NCI-H1092 treated with DMSO at 0.1 percent for 48 hours (cell line): Measurements from ENCODE around the gene LRFN2.

Experiments
- DNase-seq: peaks from one replicate; lab custom pipeline; 2025; lab: John Stamatoyannopoulos, UW

Gene LRFN2

DNA sequence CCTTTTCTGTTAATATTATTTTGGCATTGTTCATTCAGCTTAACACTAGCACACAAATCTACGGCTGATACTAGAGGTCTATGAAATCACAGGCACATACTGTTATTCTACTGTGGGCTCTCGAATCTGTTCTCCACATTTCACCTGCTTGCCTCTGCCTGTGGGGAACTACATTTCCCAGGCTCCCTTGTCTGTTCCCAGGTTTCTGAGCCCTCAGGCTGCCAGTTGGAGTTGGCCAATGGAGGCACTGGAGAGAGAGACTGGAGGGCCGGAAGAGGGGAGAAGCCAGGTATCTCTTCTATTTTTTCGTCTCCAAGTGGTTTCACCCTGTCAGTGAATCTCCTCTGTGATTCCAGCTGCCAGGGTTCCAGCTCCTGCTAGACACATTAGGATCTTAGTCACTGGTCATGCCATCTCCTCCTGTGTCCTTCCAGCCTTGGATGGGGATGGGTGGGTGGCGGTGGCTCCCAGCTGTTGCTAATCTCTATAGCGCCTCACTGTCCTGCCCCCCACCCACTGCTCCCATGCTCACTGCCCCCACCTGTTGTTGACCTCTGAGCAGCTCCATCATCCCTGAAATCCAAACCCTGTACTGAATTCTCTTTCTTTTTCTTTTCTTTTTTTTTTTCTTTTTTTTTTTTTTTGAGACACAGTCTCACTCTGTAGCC lies 188.2 kb downstream of the LRFN2 start:
- peak; percentile 14 for DNase-seq

DNA sequence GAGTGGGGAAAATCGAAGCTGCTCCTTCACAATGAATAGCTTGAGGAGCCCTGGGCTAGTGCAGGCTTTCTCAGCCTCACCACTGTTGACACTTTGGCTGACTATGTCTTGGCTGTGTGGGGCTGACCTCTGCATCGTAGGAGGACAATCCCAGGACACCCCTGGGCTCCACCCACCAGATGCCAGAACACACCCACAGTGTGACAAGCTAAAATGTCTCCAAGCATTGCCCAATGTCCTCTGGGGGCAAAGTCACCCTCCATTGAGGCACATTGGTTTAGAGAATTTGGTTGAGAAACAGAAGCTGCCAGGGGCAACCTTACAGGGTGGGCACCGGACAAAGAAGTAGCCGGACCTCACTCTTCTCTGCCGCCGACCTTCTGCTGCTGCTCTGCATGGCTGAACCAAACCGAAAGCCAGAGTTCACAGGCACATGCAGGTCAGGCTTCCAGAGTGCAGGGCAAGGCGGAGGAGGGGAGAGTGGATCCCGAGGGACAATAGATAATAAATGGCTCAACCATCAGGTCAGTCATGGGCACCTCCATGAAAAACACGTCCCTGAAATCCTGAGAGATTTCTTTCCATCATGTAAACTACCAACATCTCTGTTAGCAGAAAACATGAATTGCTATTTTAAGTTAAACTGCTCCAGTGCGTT lies 189.0 kb downstream of the LRFN2 start:
- no peak for DNase-seq

DNA sequence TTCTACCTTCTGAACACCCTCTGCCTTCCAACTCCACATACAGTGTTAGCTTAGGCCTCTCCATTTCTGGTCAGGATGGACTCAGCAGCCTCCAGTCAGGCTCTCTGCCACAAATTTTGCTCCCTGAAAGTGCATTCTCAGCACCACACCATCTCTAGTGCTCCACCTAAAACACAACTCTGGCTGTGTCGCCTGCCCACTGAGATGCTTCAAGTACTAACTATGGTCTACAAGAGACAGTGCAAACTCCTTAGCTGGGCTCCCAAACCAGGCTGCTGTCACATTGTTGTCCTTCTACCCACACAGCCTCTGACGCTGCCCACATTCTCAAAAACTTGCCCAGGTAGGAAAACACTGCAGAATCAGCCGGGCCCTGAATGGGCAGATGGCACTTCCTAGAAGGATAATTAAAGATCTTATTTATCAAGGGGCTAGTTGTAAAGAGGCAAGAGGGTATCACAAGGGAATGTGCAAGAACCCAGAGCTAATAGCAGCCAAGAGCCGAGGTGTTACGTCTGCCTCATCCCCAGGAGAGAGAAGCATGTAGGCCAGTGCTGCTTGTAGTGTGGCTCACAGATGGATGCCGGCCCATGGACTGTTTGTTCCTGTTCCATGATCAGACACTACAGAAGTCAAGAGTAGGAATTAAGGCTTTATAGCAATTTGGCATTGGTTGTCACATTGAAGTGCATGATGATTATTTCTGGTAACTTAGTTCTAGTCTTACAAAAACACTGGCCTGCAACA lies 189.7 kb downstream of the LRFN2 start:
- no peak for DNase-seq

DNA sequence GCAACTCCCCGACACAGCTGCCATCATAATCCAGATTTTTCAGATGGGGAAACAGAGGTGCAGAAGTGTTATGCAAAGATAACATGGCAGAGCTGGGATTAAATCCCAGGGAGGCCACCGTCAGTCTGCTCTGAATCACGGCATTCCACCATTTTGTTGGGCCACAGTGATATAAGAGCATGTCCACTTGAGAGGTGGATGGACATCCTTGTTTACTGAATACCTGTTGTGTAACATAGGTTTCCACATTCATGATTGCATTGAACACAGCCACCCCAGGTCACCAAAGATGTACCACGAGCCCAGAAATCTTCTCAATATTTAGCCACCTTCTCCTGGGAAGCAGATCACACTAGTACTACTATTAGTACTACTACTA lies 191.5 kb downstream of the LRFN2 start:
- DNase-seq: no peak

DNA sequence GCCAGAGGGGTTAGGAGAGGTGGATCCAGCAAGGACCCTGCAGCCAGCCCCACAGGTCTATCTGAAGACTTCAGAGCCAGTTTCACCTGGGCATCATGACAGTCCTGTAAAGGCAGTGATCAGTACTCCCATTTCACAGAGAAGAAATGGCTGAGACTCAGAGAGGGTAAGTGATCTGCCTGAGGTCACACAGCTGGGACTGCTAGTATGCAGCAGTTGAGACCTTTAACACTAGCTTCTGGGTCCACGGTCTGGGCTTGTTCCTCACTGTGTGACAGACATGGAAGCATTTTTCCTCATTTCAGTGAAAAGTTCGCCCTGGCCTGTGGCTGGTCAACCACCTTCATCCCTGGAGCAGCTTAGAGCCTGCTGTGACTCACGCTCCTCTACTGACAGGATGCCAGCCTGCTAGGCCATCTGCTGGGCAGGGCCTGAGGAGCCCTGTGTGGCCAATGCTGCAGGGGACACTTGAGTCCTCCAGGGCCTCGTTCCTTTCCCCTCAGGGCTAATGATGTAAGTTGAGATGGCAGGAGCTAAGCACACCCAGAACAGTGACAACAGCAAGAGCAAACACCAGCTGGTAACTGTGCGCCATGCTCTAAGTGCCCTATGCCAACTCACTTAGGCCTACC lies 192.0 kb downstream of the LRFN2 start:
- DNase-seq: peak; percentile 72

DNA sequence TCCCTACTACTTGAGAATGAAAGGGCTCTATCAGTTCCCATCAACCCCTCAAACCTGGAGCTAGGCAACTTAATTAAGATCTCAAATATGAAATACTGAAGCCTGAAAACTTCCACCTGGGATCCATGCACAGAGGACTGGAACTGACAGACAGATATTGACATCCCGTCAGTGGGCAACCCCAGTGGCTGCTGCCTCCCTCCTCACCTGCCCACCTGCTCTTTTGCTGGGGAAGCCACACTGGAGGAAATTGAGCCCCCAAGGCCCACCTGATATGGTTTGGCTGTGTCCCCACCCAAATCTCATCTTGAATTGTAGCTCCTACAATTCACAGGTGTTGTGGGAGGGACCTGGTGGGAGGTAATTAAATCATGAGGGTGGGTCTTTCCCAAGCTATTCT lies 192.8 kb downstream of the LRFN2 start:
- no peak for DNase-seq

DNA sequence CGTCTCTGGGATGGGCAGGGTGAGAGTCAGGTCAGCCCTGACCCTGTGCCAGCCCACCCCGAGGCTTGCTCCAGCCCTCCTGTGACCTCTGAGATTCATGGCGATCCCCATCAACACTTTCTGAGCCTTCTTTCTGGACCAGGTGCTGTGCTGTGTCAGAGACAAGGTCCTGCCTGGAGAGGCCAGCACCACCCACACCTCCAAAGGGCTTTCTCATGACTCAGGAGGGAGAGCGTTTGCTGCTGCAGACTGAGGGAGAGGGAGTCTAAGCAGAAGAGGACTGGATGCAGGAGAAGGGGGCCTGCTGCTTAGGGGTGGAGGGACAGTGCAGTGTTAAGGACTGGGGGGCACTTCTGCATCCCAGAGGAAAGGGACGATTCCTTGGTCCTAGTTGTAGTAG lies 193.5 kb downstream of the LRFN2 start:
- DNase-seq: no peak

DNA sequence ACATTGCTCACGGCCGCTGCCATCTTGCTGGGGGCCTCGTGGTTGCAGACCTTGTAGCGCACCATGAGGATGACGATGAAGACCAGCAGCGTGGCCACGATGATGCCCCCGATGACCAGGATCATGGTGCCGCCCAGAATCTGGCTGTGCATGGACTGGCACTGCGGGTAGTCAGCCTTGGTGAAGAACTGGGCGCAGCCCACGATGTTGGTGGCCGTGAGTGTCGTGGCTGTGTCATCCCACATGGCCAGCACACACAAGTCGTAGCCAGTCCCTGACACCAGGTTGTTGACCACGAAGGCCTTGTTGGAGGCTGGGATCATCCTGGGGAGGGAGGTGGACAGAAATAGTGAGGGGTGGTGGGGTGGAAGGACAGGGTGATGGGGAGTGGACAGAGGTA lies 194.6 kb downstream of the LRFN2 start:
- DNase-seq: no peak

DNA sequence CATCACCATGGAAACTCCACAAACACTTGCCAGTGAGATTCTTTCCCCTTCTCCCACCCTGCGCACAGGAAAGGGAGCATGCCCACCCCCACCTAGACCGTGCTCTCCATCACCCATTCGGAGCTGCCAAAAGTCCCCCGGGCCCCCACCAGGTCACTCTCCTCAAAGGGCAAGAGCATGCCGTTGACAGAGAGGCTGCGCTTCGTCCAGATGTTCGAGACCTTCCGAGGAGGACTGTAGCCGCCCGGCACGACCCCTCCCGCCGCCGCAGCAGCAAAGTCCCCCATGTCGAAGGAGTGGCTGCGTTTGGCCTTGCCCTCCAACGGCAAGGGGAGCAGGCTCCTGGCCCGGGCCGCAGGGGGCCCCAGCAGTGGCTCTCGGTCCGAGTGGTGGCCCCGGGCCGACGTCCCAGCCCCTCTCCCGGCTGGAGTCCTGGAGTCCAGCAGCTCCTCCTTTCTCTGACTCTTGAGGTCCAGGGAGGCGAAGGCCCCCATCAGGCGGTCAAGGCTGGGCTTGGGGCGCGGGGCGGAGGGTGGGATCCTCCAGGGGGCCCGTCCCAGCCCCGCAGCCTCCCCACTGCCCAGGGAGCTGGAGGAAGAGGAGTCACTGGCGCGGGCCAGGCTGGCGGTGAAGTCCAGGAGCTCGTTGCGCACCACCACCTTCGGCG lies 195.2 kb downstream of the LRFN2 start:
- no peak for DNase-seq

DNA sequence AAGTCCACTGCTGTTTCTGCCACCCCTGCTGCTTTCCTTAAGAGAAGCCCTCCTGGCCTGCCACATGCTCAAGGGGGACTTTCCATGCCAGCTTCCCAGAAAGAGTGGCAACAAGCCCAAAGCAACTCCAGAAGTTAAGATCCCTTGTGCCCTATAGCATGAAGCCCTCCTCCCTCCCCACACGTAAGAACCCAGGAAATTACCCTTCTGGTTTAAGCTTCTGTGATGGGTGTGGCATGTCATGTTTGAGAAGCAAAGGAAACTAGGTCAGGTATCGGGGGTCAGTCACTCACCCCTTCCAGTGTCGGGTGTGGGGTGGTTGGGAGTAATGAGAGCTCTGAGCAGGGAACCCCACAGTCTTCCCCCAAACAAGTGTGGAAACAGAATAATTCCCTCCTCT lies 196.1 kb downstream of the LRFN2 start:
- no peak for DNase-seq

DNA sequence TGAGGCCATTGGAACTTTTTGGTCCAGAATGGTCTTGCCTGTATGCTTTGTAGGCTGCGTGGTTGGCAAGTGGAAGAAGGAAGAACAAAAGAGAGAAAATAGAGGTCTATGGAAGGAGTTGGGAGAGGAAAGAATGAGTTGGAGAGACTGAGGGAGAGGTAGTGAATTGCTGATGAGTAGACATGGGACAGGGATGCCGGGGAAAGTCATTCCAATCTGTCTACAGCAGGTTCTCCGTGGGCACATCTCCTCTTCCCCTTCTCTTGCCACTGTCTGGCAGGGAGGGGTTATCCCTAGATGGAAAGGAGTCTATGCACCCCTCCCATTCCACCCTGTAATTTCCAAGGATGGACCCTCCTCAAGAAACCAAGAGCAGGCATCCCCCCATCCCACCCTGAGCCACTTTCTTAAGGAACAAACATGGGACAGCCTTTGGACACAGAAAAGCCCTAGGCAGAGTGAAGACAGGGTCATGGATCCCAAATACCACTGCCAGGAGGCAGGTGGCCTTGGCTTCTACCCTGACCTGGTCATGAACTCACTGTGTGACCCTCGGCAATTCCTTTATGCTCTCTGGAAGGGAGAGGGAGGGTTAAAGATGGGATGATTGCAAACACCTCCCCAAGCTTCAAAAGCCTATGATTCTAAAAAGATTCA lies 196.9 kb downstream of the LRFN2 start:
- no peak for DNase-seq

DNA sequence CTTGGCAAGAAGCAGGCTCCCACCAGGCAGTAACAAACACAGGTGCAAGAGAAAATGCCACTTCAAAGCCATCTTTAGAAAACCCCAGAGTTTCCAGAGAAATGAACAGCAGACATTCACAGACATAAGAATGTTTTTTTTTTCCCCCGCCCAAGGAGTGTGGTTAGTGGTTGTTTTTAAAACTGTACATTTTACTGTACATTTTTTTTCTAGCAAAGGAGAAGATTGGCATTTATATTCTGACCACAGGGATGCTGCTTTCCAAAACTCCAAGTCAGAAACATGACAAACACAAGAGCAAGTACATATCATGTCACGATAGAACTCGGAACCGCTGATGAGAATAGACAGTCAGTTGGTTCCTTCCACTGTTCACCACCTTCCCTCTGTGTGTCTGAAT lies 197.9 kb downstream of the LRFN2 start:
- DNase-seq: no peak

DNA sequence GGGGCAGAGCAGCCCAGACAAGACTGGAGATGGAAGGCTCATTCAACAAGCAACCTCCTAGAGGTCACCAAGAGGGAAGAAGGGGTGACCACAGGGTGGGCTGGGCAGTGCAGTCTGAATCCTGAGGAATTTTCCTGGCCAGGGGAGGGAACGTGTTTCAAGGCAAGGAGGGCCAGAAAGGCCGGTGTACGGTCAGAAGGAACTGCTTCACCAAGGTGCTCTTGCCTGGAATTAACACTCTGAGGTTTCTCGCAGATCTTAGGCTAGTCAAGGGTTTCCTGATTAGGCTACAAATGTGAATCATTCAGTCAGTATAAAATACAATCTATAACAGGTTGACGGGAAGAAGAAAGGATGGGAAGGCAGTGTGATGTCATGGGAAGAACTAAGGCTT lies 199.3 kb downstream of the LRFN2 start:
- no peak for DNase-seq

DNA sequence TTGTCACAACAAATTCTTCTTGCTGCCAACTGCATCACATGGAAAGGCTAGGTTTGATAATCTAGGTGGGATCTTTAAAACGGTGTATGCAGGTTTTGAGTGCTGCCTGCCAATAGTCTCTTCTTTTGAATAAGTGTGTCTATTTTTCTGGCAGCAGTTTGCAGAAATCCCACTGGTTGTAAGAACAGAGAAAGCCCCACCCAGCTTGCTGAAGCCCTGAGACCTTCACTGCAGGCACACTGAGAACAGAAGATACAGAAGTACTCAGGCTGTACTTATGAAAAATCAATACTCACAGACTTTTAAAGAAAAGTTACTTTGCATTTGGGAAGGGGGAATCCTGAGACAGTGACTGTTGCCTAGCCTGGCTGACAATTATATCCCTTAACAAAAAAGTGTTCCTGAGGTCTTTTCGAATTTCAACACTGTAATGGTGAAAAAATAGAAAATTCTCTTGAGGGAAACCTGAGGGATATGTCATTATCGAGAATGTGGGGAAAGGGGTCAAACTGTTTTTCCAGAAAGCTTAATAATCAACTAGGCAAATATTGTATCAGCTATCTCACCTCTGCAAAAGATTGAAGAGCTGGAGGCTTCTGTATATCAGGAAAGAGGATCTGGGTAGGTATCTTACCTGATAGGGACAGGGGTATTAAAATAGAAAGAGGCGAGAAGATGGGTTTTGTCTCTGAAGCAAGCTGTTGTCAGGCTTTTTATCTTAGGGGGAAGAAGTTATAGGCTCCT lies 199.9 kb downstream of the LRFN2 start:
- DNase-seq: no peak

DNA sequence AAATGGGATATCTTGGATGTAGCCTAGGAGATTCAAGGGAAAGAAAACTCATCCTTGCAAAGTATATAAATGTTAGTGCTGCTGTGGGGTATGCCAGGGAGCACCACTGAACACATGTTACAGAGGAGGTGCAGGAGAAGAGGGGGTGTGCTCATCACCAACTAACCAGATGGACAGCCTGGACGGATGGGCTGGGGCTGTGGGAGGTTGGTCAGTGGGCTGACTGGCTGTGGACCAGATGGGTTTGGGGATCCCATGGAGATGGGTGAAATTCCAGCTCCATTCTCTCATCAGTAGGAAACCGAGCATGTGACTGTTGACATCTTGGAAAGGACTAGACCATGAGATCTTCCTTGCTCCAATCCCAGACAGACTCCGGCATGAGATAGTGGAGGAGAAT lies 201.0 kb downstream of the LRFN2 start:
- no peak for DNase-seq

DNA sequence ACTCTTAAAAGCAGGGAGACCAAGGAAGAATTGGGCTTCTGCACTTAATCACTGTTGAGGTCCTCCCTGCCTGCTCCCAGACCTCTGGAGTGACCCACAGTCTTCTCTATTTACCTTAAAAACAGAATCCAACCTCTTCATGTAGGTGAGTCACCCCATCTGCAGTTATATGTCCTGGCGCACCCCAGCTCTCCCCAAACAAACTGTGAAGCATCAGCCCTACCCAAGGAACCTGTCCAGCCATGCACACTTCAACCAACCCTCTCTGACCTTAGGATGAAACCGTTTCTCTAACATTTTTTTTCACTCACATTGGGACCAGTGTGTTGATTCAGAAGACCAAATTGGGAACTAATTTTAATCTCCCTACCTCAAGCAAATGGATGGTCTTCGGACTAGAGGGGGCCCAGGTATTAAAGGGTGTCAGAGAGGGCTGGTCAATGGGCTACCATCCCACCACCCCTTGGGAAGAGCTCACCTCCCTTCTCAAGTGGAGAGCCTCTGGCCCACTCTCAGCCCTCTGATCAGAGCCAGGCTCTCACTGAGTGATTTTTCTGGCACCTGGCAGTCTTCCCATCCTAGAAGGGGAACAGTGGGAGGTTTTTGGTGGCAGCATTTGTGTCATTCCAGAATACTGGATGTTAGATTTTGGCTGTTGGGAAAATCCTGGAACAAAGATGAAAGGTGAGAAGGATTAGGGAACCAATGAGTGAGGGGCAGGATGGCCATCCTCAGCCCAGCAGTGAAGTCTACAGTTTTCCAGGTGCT lies 203.6 kb downstream of the LRFN2 start:
- DNase-seq: no peak

DNA sequence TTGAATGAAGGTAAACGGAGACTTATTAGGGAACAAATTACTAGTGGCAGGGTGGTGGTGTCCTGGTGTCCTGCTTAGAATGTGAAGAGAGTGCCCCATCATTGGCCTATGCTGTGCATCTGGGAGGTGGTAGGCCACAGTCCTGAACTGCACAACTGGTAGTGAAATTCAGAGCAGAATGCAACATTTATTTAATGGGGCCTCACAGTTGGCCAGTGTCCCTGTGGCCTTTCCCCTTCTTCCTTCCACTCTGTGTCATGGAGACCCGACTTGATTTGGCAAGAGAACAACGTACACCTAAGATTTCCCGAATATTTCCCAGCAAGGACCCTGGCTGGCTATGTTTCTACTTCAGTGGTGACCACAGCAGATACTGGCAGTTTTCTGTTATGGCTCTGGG lies 206.9 kb downstream of the LRFN2 start:
- no peak for DNase-seq

DNA sequence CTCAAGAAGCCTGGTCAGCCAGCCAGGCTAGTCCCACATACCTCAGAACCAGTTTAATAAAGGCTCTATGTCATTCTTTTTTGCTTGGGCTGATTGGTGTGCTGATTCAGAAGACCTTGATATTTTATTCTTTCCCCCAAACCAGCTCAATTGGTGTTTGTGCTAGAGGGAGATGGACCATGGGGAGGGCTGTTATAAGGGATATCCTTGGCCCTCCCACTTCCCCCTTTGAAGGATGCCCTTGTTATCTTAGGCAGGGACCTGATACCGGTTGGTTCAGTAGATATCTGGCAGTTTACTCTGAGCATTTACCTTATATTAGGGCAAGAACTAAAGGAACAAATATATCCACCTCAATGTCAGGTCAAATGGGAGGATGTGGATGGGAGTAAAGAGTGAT lies 207.4 kb downstream of the LRFN2 start:
- DNase-seq: no peak

DNA sequence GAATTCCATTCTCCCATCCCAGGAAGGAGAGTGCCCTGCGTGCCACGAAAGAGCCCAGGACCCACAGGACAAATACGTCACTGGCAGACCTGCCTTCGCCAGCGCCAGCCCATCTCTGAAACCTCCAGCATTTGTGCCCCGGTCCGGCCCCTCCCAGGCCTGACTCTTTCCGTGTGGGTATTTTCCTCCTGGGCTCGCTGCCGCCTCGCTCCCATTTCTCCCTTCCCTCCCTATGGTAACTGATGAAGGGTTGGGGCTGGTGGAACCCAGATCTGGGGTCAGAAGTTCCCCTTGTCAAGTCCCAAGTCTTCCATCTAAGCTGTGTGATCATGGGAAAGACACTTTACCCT lies 208.5 kb downstream of the LRFN2 start:
- DNase-seq: no peak

DNA sequence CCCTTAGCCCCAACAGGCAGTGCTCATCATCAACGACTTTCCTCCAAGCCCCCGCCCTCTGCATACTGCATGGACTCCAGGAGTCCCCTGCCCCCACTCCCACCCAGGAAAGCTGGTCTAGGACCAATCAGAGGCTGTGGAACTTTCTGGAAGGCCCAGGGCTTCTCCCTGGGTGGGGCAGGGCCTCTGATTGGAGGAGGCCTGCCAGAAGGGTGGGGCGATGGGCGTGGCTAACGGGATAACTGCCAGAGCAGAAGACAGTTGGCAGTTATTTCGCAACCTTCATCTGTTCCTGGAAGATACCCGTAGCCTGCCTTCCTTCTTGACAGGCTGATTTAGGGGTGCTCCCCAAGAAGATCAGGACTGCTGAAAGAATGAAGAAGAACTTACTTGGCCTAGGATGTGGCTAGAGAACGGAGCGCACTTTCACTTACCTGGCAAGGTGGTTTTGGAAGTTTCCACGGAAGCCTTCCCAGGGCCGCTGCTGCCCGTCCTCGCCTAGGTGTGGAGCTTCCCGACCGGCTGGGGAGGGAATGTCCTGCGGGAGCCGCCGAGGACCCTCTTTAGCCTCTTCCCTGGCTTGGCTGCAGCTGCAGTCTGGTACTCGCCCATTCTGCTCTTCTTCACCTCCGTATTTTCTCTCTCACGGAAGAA lies 209.0 kb downstream of the LRFN2 start:
- no peak for DNase-seq
